ENCODE measurements around the gene ARHGAP25. TPM values are rescaled to one million over a fixed set of nuclear protein-coding genes. Genes with fewer than 3 reads are reported as not detected.

The ARHGAP25 gene
- polyA plus RNA-seq, 1 donor (not counting 4 experiments of a cell fraction or from before 2014, with no cell fraction given) = 25.3 TPM

DNA sequence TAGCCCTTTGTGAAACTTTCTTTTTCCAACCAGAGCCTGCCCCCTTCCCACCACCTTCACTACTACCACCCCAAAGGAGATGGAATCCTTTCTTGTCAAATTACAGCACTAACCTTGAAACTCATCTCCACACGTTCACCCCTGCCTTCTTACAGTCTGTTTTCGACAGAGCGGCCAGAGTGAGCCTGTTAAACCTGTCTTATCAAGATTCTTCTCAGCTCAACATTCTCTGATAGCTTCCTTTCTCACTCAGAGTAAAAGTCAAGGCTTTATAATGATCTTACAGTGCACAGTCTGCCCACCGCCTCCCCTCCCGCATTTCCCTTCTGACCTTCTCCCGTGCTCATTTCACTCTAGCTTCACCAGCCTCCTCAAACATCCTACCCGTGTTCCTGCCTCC, 56.0 kb downstream of the ARHGAP25 start:
- H3K4me2 ChIP-seq (ENCODE audit: control insufficient read depth, extremely low read depth, insufficient read depth, low read depth, low read length) = no peak overlapping the region
- H3K27me3 ChIP-seq (ENCODE audit: control insufficient read depth, extremely low read depth, insufficient read depth, low read length) = no peaks in the 10 kb centered on the region
- no peak for TF ChIP-seq EZH2 (IDR thresholded peaks at IDR 0.05; ENCODE audit: low read length)
- TF ChIP-seq, protein P1, sequence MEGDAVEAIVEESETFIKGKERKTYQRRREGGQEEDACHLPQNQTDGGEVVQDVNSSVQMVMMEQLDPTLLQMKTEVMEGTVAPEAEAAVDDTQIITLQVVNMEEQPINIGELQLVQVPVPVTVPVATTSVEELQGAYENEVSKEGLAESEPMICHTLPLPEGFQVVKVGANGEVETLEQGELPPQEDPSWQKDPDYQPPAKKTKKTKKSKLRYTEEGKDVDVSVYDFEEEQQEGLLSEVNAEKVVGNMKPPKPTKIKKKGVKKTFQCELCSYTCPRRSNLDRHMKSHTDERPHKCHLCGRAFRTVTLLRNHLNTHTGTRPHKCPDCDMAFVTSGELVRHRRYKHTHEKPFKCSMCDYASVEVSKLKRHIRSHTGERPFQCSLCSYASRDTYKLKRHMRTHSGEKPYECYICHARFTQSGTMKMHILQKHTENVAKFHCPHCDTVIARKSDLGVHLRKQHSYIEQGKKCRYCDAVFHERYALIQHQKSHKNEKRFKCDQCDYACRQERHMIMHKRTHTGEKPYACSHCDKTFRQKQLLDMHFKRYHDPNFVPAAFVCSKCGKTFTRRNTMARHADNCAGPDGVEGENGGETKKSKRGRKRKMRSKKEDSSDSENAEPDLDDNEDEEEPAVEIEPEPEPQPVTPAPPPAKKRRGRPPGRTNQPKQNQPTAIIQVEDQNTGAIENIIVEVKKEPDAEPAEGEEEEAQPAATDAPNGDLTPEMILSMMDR (optimal IDR thresholded peaks at IDR 0.05 in 1 of 3, IDR thresholded peaks at IDR 0.05 in 1 of 3, conservative IDR thresholded peaks at IDR 0.05 in 1 of 3; ENCODE audit: extremely low read depth in 1 of 3, insufficient read depth in 2 of 3, low read length in 3 of 3) = no peak
- no peaks in the 10 kb centered on the region for H3K9me1 ChIP-seq (ENCODE audit: control insufficient read depth, extremely low read depth, insufficient read depth, low read length)
- FAIRE-seq (peak; percentile 79), DNase-seq (ENCODE audit: low read depth, low spot score) (no peak)
- H3K4me3 ChIP-seq (ENCODE audit: control insufficient read depth in 2 of 3, extremely low read depth in 1 of 3, insufficient read depth in 2 of 3, low read depth in 1 of 3, low read length in 3 of 3) = no peak overlapping the region
- no peaks in the 10 kb centered on the region for H3K79me2 ChIP-seq (ENCODE audit: control insufficient read depth, insufficient read depth, low read length)
- peaks cover 20% of the 10 kb centered on the region for H3K4me1 ChIP-seq (ENCODE audit: control insufficient read depth, extremely low read depth, insufficient read depth, low read length)
- H3K9me3 ChIP-seq (ENCODE audit: control insufficient read depth, low read depth, low read length) = no peaks in the 10 kb centered on the region
- dilution Hi-C loops (cut with MboI; ENCODE audit: extremely low pct_ligation_motif_present, low sequenced_read_pairs) = no loop called here
- H3K36me3 ChIP-seq (ENCODE audit: control insufficient read depth in 2 of 2, extremely low read depth in 1 of 2, insufficient read depth in 2 of 2, low read length in 2 of 2) = no peaks in the 10 kb centered on the region
- H2AFZ ChIP-seq (ENCODE audit: control insufficient read depth, low read length) = peak overlapping the region; percentile 76
- H3K9ac ChIP-seq (ENCODE audit: control insufficient read depth, extremely low read depth, insufficient read depth, low read length) = no peak overlapping the region
- H4K20me1 ChIP-seq (ENCODE audit: control insufficient read depth, extremely low read depth, insufficient read depth, low read length) = no peaks in the 10 kb centered on the region
- no peak overlapping the region for H3K27ac ChIP-seq (ENCODE audit: control insufficient read depth, insufficient read depth, low read length)

DNA sequence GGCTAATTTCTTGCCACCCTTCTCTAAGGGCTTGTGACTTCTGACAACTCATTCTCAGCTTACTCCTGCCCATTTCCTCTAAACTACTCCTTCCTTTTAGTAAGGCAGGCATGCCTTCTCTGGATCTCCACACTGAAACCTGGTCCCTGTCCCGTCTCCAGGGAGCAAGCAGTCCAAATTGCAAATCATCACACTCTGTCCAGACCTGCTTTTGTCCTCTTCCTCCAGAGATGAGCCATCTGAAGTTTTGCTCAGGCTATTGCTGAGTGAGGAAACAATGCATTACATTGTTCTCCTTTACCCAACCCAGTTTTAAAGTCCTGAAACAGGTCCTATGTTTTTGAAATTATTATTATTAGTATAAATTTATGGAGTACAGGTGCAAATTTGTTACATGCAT, 57.3 kb downstream of the ARHGAP25 start:
- no peaks in the 10 kb centered on the region for H3K79me2 ChIP-seq (ENCODE audit: control insufficient read depth, insufficient read depth, low read length)
- peak overlapping the region; percentile 13 for H3K9ac ChIP-seq (ENCODE audit: control insufficient read depth, extremely low read depth, insufficient read depth, low read length)
- H3K36me3 ChIP-seq (ENCODE audit: control insufficient read depth in 2 of 2, extremely low read depth in 1 of 2, insufficient read depth in 2 of 2, low read length in 2 of 2) = no peaks in the 10 kb centered on the region
- H3K27me3 ChIP-seq (ENCODE audit: control insufficient read depth, extremely low read depth, insufficient read depth, low read length) = no peaks in the 10 kb centered on the region
- peak overlapping the region; percentile 89 for H2AFZ ChIP-seq (ENCODE audit: control insufficient read depth, low read length)
- no peak overlapping the region for H3K4me3 ChIP-seq (ENCODE audit: control insufficient read depth in 2 of 3, extremely low read depth in 1 of 3, insufficient read depth in 2 of 3, low read depth in 1 of 3, low read length in 3 of 3)
- H3K9me1 ChIP-seq (ENCODE audit: control insufficient read depth, extremely low read depth, insufficient read depth, low read length) = no peaks in the 10 kb centered on the region
- H3K4me1 ChIP-seq (ENCODE audit: control insufficient read depth, extremely low read depth, insufficient read depth, low read length) = peaks cover 31% of the 10 kb centered on the region
- TF ChIP-seq, protein P1 (optimal IDR thresholded peaks at IDR 0.05 in 1 of 3, IDR thresholded peaks at IDR 0.05 in 1 of 3, conservative IDR thresholded peaks at IDR 0.05 in 1 of 3; ENCODE audit: extremely low read depth in 1 of 3, insufficient read depth in 2 of 3, low read length in 3 of 3) = no peak
- TF ChIP-seq EZH2 (IDR thresholded peaks at IDR 0.05; ENCODE audit: low read length) = no peak
- no peak for DNase-seq (ENCODE audit: low read depth, low spot score)
- no peaks in the 10 kb centered on the region for H4K20me1 ChIP-seq (ENCODE audit: control insufficient read depth, extremely low read depth, insufficient read depth, low read length)
- FAIRE-seq = peak; percentile 98
- peak overlapping the region; percentile 58 for H3K27ac ChIP-seq (ENCODE audit: control insufficient read depth, insufficient read depth, low read length)
- H3K9me3 ChIP-seq (ENCODE audit: control insufficient read depth, low read depth, low read length) = no peaks in the 10 kb centered on the region
- dilution Hi-C loops (cut with MboI; ENCODE audit: extremely low pct_ligation_motif_present, low sequenced_read_pairs) = no loop called here
- peak overlapping the region; percentile 58 for H3K4me2 ChIP-seq (ENCODE audit: control insufficient read depth, extremely low read depth, insufficient read depth, low read depth, low read length)

Measured in keratinocyte (primary cell).